CD4-positive, CD25-positive, alpha-beta regulatory T cell (primary cell): Measurements from ENCODE around the gene CREB5. TPM values are rescaled to one million over a fixed set of nuclear protein-coding genes. Genes with fewer than 3 reads are reported as not detected.

Experiments
- ATAC-seq, 2 donors: fragments of 150-1000 bp; cut with Tn5 transposase; one replicate each; pipeline ENCODE4 v1.10.0; 2021; ENCODE audit warnings: low read depth in 2 of 2, moderate number of reproducible peaks in 2 of 2, moderate library complexity in 1 of 2
- DNase-seq, 3 donors: peaks; one replicate each; pipeline versions ENCODE4 v3.0.0 to v3.0.0-alpha.2; 2012 to 2022; ENCODE audit warnings: mixed read lengths in 1 of 3
- H3K27ac ChIP-seq: one replicate; pipeline ENCODE4 v1.7.0; 2013; ENCODE audit warnings: mild to moderate bottlenecking, low read length; ENCODE audit not compliant: insufficient read depth, poor library complexity, severe bottlenecking
- H3K27me3 ChIP-seq: one replicate; pipeline ENCODE4 v1.7.0; 2013; ENCODE audit warnings: low read length; ENCODE audit not compliant: control insufficient read depth, insufficient read depth
- H3K36me3 ChIP-seq: one replicate; pipeline ENCODE4 v1.7.0; 2013; ENCODE audit warnings: mild to moderate bottlenecking, low read length, moderate library complexity; ENCODE audit not compliant: control insufficient read depth, insufficient read depth
- H3K4me1 ChIP-seq: 2 replicates; pipeline ENCODE4 v1.7.0; 2013; ENCODE audit warnings: mild to moderate bottlenecking, low read length; ENCODE audit not compliant: insufficient read depth, control insufficient read depth, poor library complexity, severe bottlenecking
- H3K4me3 ChIP-seq: one replicate; pipeline ENCODE4 v1.7.0; 2013; ENCODE audit warnings: low read depth, mild to moderate bottlenecking, low read length, moderate library complexity
- H3K9me3 ChIP-seq, 2 experiments: 1 replicate in 1 of 2; 2 replicates in 1 of 2; pipeline ENCODE4 v1.7.0; 2013; ENCODE audit warnings: low read length in 2 of 2, mild to moderate bottlenecking in 1 of 2, moderate library complexity in 1 of 2; ENCODE audit not compliant: control insufficient read depth in 2 of 2
- H3K27ac Mint-ChIP-seq, 3 donors: one replicate each; pipeline ENCODE4 v1.8.0; 2020 to 2022; ENCODE audit warnings: mild to moderate bottlenecking in 3 of 3, mixed read lengths in 3 of 3, moderate library complexity in 2 of 3
- H3K27me3 Mint-ChIP-seq: one replicate; pipeline ENCODE4 v1.8.0; 2022; ENCODE audit warnings: mild to moderate bottlenecking, mixed read lengths
- H3K36me3 Mint-ChIP-seq: one replicate; pipeline ENCODE4 v1.8.0; 2020; ENCODE audit warnings: mixed read lengths
- H3K4me1 Mint-ChIP-seq, 4 donors: one replicate each; pipeline ENCODE4 v1.8.0; 2020 to 2022; ENCODE audit warnings: mixed read lengths in 4 of 4, mild to moderate bottlenecking in 1 of 4
- H3K4me3 Mint-ChIP-seq, 4 donors: one replicate each; pipeline ENCODE4 v1.8.0; 2020 to 2022; ENCODE audit warnings: mild to moderate bottlenecking in 4 of 4, mixed read lengths in 4 of 4, moderate library complexity in 3 of 4
- H3K9me3 Mint-ChIP-seq, 7 donors: one replicate each; pipeline ENCODE4 v1.8.0; 2020 to 2022; ENCODE audit warnings: mixed read lengths in 7 of 7, mild to moderate bottlenecking in 3 of 7, moderate library complexity in 2 of 7
- polyA plus RNA-seq, 4 donors: library from polyadenylated mRNA; unstranded; fragments of 300-500 nt; fragmentation: Illumina TruSeq; gene quantifications; one replicate each; pipeline ENCODE4 v1.2.3, GENCODE V29; 2021
- total RNA-seq: library from RNA; stranded (reverse); gene quantifications from one replicate; pipeline ENCODE4 v1.2.3, GENCODE V29; 2022

CREB5 gene
- total and polyA plus RNA-seq, 5 donors from 2014 or later = 1.3 TPM; not detected in 4

GRCh38 chr7:28493477-28493876 lies 81.2 kb downstream of the CREB5 start:
- no peaks in the 10 kb centered on the region for H3K36me3 ChIP-seq
- no peak overlapping the region for H3K4me3 ChIP-seq
- DNase-seq (no peak), ATAC-seq (no peak)
- no peaks in the 10 kb centered on the region for H3K9me3 ChIP-seq
- no peak overlapping the region for H3K27ac ChIP-seq
- Mint-ChIP-seq H3K4me1 (no peaks in the 10 kb centered on the region), H3K27me3 (peaks cover 22% of the 10 kb centered on the region), H3K36me3 (no peaks in the 10 kb centered on the region), H3K4me3 (no peak overlapping the region), H3K27ac (no peak overlapping the region), H3K9me3 (peaks cover 0 to 5% (median 0%) of the 10 kb centered on the region in 7 donors)
- no peaks in the 10 kb centered on the region for H3K4me1 ChIP-seq
- no peaks in the 10 kb centered on the region for H3K27me3 ChIP-seq

GRCh38 chr7:28497009-28497408 lies 84.7 kb downstream of the CREB5 start:
- H3K27me3 ChIP-seq = peaks cover 1% of the 10 kb centered on the region
- H3K4me1 Mint-ChIP-seq = no peaks in the 10 kb centered on the region
- DNase-seq = no peak
- no peak overlapping the region for H3K27ac ChIP-seq
- no peak overlapping the region for H3K4me3 Mint-ChIP-seq
- H3K4me1 ChIP-seq = no peaks in the 10 kb centered on the region
- H3K9me3 Mint-ChIP-seq = peaks cover 0 to 3% (median 0%) of the 10 kb centered on the region in 7 donors
- H3K27me3 Mint-ChIP-seq = peaks cover 23% of the 10 kb centered on the region
- no peaks in the 10 kb centered on the region for H3K9me3 ChIP-seq
- H3K36me3 ChIP-seq = no peaks in the 10 kb centered on the region
- ATAC-seq = no peak
- no peaks in the 10 kb centered on the region for H3K36me3 Mint-ChIP-seq
- H3K4me3 ChIP-seq = no peak overlapping the region
- no peak overlapping the region for H3K27ac Mint-ChIP-seq

- no peaks in the 10 kb centered on the region for H3K36me3 Mint-ChIP-seq
- no peak overlapping the region for H3K27ac Mint-ChIP-seq
- H3K27me3 ChIP-seq = peaks cover 1% of the 10 kb centered on the region
- no peaks in the 10 kb centered on the region for H3K9me3 Mint-ChIP-seq
- H3K4me1 ChIP-seq = no peaks in the 10 kb centered on the region
- H3K27me3 Mint-ChIP-seq = peaks cover 23% of the 10 kb centered on the region
- ATAC-seq = no peak
- no peak overlapping the region for H3K27ac ChIP-seq
- no peak for DNase-seq
- H3K4me3 Mint-ChIP-seq = no peak overlapping the region
- no peak overlapping the region for H3K4me3 ChIP-seq
- no peaks in the 10 kb centered on the region for H3K9me3 ChIP-seq
- H3K4me1 Mint-ChIP-seq = no peaks in the 10 kb centered on the region
- H3K36me3 ChIP-seq = no peaks in the 10 kb centered on the region
Measured at GRCh38 chr7:28498636-28499035, 86.3 kb downstream of the CREB5 start.

GRCh38 chr7:28500138-28500537 lies 87.8 kb downstream of the CREB5 start:
- Mint-ChIP-seq H3K36me3 (no peaks in the 10 kb centered on the region), H3K27ac (no peak overlapping the region), H3K4me3 (no peak overlapping the region), H3K27me3 (peaks cover 17% of the 10 kb centered on the region), H3K4me1 (no peaks in the 10 kb centered on the region), H3K9me3 (no peaks in the 10 kb centered on the region)
- Histone ChIP-seq H3K27ac (no peak overlapping the region), H3K27me3 (peaks cover 1% of the 10 kb centered on the region), H3K36me3 (no peaks in the 10 kb centered on the region), H3K9me3 (no peaks in the 10 kb centered on the region), H3K4me3 (no peak overlapping the region), H3K4me1 (no peaks in the 10 kb centered on the region)
- no peak for DNase-seq
- ATAC-seq = no peak

GRCh38 chr7:28502408-28502807 lies 90.1 kb downstream of the CREB5 start:
- Histone ChIP-seq H3K4me3 (no peak overlapping the region), H3K36me3 (no peaks in the 10 kb centered on the region), H3K9me3 (no peaks in the 10 kb centered on the region), H3K27ac (no peak overlapping the region), H3K4me1 (no peaks in the 10 kb centered on the region), H3K27me3 (peaks cover 1% of the 10 kb centered on the region)
- H3K4me1 Mint-ChIP-seq = no peaks in the 10 kb centered on the region
- no peaks in the 10 kb centered on the region for H3K36me3 Mint-ChIP-seq
- H3K27ac Mint-ChIP-seq = no peak overlapping the region
- no peak for ATAC-seq
- H3K27me3 Mint-ChIP-seq = peaks cover 7% of the 10 kb centered on the region
- H3K9me3 Mint-ChIP-seq = no peaks in the 10 kb centered on the region
- DNase-seq = no peak
- H3K4me3 Mint-ChIP-seq = no peak overlapping the region

- ATAC-seq (no peak), DNase-seq (no peak)
- H3K4me1 ChIP-seq = no peaks in the 10 kb centered on the region
- H3K4me1 Mint-ChIP-seq = no peaks in the 10 kb centered on the region
- H3K27ac ChIP-seq = no peak overlapping the region
- no peak overlapping the region for H3K4me3 Mint-ChIP-seq
- H3K27ac Mint-ChIP-seq = no peak overlapping the region
- H3K27me3 Mint-ChIP-seq = peaks cover 6% of the 10 kb centered on the region
- H3K36me3 ChIP-seq = no peaks in the 10 kb centered on the region
- H3K36me3 Mint-ChIP-seq = no peaks in the 10 kb centered on the region
- H3K27me3 ChIP-seq = peaks cover 1% of the 10 kb centered on the region
- H3K9me3 ChIP-seq = no peaks in the 10 kb centered on the region
- no peaks in the 10 kb centered on the region for H3K9me3 Mint-ChIP-seq
- H3K4me3 ChIP-seq = no peak overlapping the region
Measured at GRCh38 chr7:28503396-28503795, 91.1 kb downstream of the CREB5 start.

- Histone ChIP-seq H3K36me3 (no peaks in the 10 kb centered on the region), H3K4me3 (no peak overlapping the region), H3K4me1 (no peaks in the 10 kb centered on the region), H3K9me3 (no peaks in the 10 kb centered on the region), H3K27ac (no peak overlapping the region), H3K27me3 (no peaks in the 10 kb centered on the region)
- H3K27me3 Mint-ChIP-seq = peaks cover 10% of the 10 kb centered on the region
- ATAC-seq = no peak
- no peaks in the 10 kb centered on the region for H3K36me3 Mint-ChIP-seq
- H3K9me3 Mint-ChIP-seq = no peaks in the 10 kb centered on the region
- H3K4me1 Mint-ChIP-seq = no peaks in the 10 kb centered on the region
- no peak overlapping the region for H3K27ac Mint-ChIP-seq
- DNase-seq = no peak
- H3K4me3 Mint-ChIP-seq = no peak overlapping the region
Measured at GRCh38 chr7:28505014-28505413, 92.7 kb downstream of the CREB5 start.

- H3K4me1 ChIP-seq = no peaks in the 10 kb centered on the region
- H3K27me3 ChIP-seq = no peaks in the 10 kb centered on the region
- H3K4me1 Mint-ChIP-seq = no peaks in the 10 kb centered on the region
- H3K36me3 Mint-ChIP-seq = peaks cover under 1% of the 10 kb centered on the region
- ATAC-seq = no peak
- H3K9me3 Mint-ChIP-seq = no peaks in the 10 kb centered on the region
- H3K27ac ChIP-seq = no peak overlapping the region
- peaks cover 6% of the 10 kb centered on the region for H3K27me3 Mint-ChIP-seq
- no peak for DNase-seq
- H3K27ac Mint-ChIP-seq = no peak overlapping the region
- no peaks in the 10 kb centered on the region for H3K36me3 ChIP-seq
- H3K4me3 Mint-ChIP-seq = no peak overlapping the region
- H3K9me3 ChIP-seq = no peaks in the 10 kb centered on the region
- H3K4me3 ChIP-seq = no peak overlapping the region
Measured at GRCh38 chr7:28505867-28506266, 93.5 kb downstream of the CREB5 start.
